T-helper 17 cell (primary cell): ENCODE data around the gene KMT2C. TPM values are rescaled to one million over a fixed set of nuclear protein-coding genes. Genes with fewer than 3 reads are reported as not detected.
A peak's percentile ranks its signal among the peaks of the same experiment; 100 is the strongest.
"Not testable (repeated sequence)": the region's sequence is repeated elsewhere in the genome, so short reads cannot be mapped to it uniquely, and the experiment has no call there.

Experiments
- ATAC-seq: fragments of 150-1000 bp; cut with Tn5 transposase; 2 replicates; pipeline ENCODE4 v1.10.0; 2021; ENCODE audit warnings: mild to moderate bottlenecking, moderate library complexity
- DNase-seq, 3 donors: peaks; one replicate each; pipeline versions ENCODE4 v3.0.0 to v3.0.0-alpha.2; 2020 to 2021
- H3K9me3 ChIP-seq: one replicate; pipeline ENCODE4 v1.7.0; 2013; ENCODE audit warnings: low read length, mild to moderate bottlenecking; ENCODE audit not compliant: control insufficient read depth, poor library complexity, severe bottlenecking
- H3K27ac Mint-ChIP-seq: one replicate; pipeline ENCODE4 v1.8.0; 2022; ENCODE audit warnings: mild to moderate bottlenecking, moderate library complexity, mixed read lengths
- H3K27me3 Mint-ChIP-seq: one replicate; pipeline ENCODE4 v1.8.0; 2022; ENCODE audit warnings: mixed read lengths
- H3K36me3 Mint-ChIP-seq: one replicate; pipeline ENCODE4 v1.8.0; 2022; ENCODE audit warnings: low read depth, mixed read lengths
- H3K4me1 Mint-ChIP-seq: one replicate; pipeline ENCODE4 v1.8.0; 2022; ENCODE audit warnings: mild to moderate bottlenecking, mixed read lengths
- H3K4me3 Mint-ChIP-seq: one replicate; pipeline ENCODE4 v1.8.0; 2022; ENCODE audit warnings: mild to moderate bottlenecking, moderate library complexity, mixed read lengths
- total RNA-seq, 4 donors: library from RNA in 2 of 4; stranded (reverse) in 2 of 4; gene quantifications; one replicate each; pipeline ENCODE4 v1.2.3 and lab custom pipeline; 2022 to 2026

KMT2C gene
- total RNA-seq, 2 donors from 2014 or later, result 151 to 154 TPM

DNA sequence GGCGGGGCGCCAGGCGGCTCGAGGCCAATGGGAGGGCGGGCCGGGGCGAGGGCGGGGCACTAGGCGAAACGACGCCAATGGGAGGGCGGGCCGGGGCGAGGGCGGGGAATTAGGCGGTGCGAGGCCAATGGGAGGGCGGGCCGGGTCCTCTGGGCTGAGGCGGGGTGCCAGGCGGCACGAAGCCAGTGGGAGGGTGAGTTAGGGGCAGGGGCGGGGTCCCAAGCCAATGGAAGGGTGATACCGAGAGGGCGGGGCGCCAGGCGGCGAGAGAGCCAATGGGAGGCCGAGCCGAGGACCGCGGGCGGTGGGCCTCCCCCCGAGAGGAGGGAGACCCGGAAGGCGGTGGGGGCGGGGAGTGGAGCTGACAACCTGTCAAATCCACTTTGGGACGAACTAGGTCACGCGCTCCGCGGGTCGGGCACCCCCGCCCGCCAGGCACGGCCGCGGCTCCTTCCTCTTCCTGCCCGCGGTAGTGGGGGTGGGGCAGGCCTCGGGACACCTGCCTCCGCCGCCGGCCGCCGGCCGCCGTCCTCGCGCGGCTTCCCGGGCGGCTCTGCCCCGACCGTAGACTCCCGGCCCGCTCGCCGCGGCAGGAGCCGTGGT is 28.0 kb upstream of the KMT2C start:
- Mint-ChIP-seq H3K36me3 (no peaks in the 10 kb centered on the region), H3K4me3 (peak overlapping the region; percentile 91), H3K4me1 (peaks cover 8% of the 10 kb centered on the region), H3K27me3 (no peaks in the 10 kb centered on the region), H3K27ac (peak overlapping the region; percentile 84)
- DNase-seq (peak; percentile 100), ATAC-seq (peak; percentile 92)
- H3K9me3 ChIP-seq, result no peaks in the 10 kb centered on the region

DNA sequence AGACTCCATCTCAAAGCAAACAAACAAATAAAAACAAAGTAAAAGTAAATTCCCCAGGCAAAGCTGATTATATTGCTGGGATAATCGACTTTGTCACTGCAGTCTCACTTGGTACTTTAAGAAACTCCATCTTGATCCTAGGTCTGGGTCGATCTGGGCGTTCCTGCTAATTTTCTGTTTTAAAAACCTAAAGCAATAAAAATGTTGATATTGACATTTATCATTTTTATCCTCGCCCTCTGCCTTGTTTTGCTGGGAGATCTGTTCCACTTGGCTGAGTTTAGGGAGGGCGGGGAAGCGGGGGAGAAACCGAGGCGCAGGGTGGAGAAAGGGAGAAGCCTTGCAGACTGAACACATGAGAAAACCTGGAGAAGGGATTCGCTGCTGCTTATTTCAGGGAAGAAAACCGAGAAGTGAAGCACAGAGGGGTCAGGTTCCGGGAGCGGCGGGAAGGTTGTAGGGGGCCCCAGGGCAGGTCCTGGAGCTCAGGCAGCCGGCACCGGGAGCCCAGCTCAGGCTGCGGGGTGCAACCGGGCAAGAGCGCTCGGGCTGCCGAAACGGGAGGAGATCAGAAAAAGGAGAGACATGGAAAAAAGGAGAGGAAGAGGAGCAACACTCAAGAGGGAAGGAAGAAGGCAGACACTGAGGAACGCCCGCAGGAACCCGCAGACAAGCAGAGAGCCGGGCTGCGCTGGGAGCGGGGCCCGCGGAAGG is 27.3 kb upstream of the KMT2C start:
- Mint-ChIP-seq H3K27ac (peak overlapping the region; percentile 84), H3K4me1 (peaks cover 8% of the 10 kb centered on the region), H3K36me3 (no peaks in the 10 kb centered on the region), H3K4me3 (peak overlapping the region; percentile 91), H3K27me3 (no peaks in the 10 kb centered on the region)
- no peak for DNase-seq
- ATAC-seq, result no peak
- no peaks in the 10 kb centered on the region for H3K9me3 ChIP-seq

- H3K9me3 ChIP-seq, result no peaks in the 10 kb centered on the region
- no peak overlapping the region for H3K27ac Mint-ChIP-seq
- peaks cover 5% of the 10 kb centered on the region for H3K4me1 Mint-ChIP-seq
- DNase-seq, result no peak
- H3K27me3 Mint-ChIP-seq, result no peaks in the 10 kb centered on the region
- H3K4me3 Mint-ChIP-seq, result no peak overlapping the region
- ATAC-seq, result no peak
- no peaks in the 10 kb centered on the region for H3K36me3 Mint-ChIP-seq
Observed at GRCh38 chr7:152459724-152460251, 24.0 kb upstream of the KMT2C start.

GRCh38 chr7:152451356-152451755 is 15.6 kb upstream of the KMT2C start:
- H3K36me3 Mint-ChIP-seq, result no peaks in the 10 kb centered on the region
- no peaks in the 10 kb centered on the region for H3K9me3 ChIP-seq
- H3K27me3 Mint-ChIP-seq, result no peaks in the 10 kb centered on the region
- H3K4me3 Mint-ChIP-seq, result no peak overlapping the region
- DNase-seq (no peak), ATAC-seq (no peak)
- no peak overlapping the region for H3K27ac Mint-ChIP-seq
- H3K4me1 Mint-ChIP-seq, result no peaks in the 10 kb centered on the region

DNA sequence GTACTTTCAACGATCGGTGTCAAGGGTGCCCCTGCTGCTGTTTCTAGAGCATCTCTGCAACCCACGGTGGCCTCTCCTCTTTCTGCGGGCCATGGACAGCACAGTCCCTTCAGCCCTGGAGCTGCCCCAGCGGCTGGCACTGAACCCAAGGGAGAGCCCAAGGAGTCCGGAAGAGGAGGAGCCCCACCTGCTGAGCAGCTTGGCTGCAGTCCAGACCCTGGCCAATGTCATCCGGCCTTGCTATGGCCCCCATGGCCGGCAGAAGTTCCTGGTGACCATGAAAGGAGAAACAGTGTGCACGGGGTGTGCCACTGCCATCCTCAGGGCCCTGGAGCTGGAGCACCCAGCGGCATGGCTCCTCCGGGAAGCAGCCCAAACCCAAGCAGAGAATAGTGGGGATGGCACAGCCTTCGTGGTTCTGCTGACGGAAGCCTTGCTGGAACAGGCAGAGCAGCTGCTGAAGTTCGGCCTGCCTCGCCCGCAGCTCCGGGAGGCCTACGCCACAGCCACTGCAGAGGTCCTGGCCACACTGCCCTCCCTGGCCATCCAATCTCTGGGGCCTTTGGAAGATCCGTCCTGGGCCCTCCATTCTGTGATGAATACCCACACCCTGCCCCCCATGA is 9.7 kb upstream of the KMT2C start:
- not testable (repeated sequence) for DNase-seq, H3K27ac Mint-ChIP-seq, ATAC-seq

DNA sequence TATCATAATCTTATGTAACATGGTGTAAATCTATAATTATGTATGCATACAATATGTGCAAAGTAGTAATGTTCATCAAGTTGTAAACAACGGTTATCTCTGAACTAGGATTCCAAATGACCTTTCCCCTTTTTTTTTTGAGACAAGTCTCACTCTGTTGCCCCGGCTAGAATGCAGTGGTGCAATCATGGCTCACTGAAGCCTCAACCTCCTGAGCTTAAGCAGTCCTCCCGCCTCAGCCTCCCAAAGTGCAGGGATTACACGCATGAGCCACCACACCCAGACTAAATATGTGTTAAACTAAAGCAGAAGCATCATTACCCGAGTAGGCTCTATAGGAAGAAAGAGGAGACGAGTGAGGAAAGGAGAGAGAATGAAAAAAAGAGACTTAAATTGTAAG is 7.8 kb upstream of the KMT2C start:
- Mint-ChIP-seq H3K27me3 (no peaks in the 10 kb centered on the region), H3K4me1 (peaks cover 3% of the 10 kb centered on the region), H3K36me3 (no peaks in the 10 kb centered on the region), H3K27ac (no peak overlapping the region), H3K4me3 (no peak overlapping the region)
- no peaks in the 10 kb centered on the region for H3K9me3 ChIP-seq
- ATAC-seq (no peak), DNase-seq (no peak)

More for the DNA sequence above, 9.7 kb upstream of the KMT2C start:
- H3K9me3 ChIP-seq, H3K4me3 Mint-ChIP-seq, H3K4me1 Mint-ChIP-seq, H3K36me3 Mint-ChIP-seq, H3K27me3 Mint-ChIP-seq: not testable (repeated sequence)

GRCh38 chr7:152442330-152442835 is 6.6 kb upstream of the KMT2C start:
- Mint-ChIP-seq H3K4me1 (peaks cover 4% of the 10 kb centered on the region), H3K27me3 (no peaks in the 10 kb centered on the region), H3K27ac (no peak overlapping the region), H3K36me3 (no peaks in the 10 kb centered on the region), H3K4me3 (no peak overlapping the region)
- DNase-seq (no peak), ATAC-seq (no peak)
- no peaks in the 10 kb centered on the region for H3K9me3 ChIP-seq

DNA sequence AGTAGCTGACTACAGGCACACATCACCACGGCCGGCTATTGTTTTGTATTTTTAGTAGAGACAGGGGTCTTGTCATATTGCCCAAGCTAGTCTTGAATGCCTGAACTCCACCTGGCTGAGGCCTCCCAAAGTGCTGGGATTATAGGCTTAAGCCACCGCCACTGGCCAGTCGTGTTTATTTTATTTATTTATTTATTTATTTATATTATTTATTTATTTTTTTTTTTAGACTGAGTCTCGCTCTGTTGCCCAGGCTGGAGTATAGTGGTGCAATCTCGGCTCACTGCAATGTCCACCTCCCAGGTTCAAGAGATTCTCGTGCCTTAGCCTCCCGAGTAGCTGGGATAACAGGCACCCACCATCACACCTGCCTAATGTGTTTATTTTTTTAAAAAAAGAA is 6.0 kb upstream of the KMT2C start:
- DNase-seq, H3K4me3 Mint-ChIP-seq, H3K4me1 Mint-ChIP-seq, H3K36me3 Mint-ChIP-seq, ATAC-seq, H3K27ac Mint-ChIP-seq, H3K27me3 Mint-ChIP-seq, H3K9me3 ChIP-seq: not testable (repeated sequence)

DNA sequence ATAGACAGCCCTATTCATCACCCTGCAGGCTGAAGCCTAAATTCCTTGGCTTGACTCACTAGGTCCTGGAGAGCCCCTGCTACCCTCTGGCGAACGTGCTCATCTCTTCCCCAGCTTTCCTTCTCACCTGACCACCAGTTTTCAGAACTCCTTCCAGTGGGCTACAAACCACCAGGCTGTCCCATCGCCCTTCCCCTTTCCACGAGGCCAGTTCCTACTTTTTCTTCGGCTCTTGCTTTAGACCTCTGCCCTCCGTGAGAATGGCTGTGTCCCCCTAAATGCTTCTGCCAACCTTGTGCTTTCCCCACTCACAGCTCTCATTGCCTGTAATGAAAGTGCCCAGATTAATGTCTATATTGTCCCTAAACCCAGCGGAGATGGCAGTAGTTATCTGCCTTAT is 5.4 kb upstream of the KMT2C start:
- H3K4me3 Mint-ChIP-seq, ATAC-seq, H3K27ac Mint-ChIP-seq, H3K4me1 Mint-ChIP-seq, H3K27me3 Mint-ChIP-seq, DNase-seq, H3K9me3 ChIP-seq, H3K36me3 Mint-ChIP-seq: not testable (repeated sequence)

DNA sequence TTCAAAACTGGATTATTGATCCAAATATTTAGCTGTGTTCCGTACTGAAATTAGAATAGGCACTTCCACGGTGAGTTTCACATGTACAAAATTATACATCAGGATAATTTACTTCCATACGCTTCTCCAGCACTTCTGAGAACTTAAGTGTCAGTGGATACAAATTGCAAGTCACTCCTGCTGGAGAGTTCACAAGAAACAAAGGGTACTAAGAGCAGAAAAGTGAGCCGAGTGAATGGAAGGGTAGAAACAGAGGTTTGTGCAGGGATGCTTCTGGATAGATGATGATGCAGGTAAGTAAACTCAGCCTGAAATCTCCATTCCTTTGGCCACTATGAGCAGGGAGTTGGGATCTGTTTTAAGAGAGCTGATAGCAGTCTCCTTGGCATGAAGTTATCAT is 2.2 kb upstream of the KMT2C start:
- not testable (repeated sequence) for H3K9me3 ChIP-seq, DNase-seq, H3K4me3 Mint-ChIP-seq, H3K36me3 Mint-ChIP-seq, ATAC-seq, H3K27me3 Mint-ChIP-seq
- peak overlapping the region; percentile 79 for H3K27ac Mint-ChIP-seq
- H3K4me1 Mint-ChIP-seq, result peaks cover 23% of the 10 kb centered on the region

DNA sequence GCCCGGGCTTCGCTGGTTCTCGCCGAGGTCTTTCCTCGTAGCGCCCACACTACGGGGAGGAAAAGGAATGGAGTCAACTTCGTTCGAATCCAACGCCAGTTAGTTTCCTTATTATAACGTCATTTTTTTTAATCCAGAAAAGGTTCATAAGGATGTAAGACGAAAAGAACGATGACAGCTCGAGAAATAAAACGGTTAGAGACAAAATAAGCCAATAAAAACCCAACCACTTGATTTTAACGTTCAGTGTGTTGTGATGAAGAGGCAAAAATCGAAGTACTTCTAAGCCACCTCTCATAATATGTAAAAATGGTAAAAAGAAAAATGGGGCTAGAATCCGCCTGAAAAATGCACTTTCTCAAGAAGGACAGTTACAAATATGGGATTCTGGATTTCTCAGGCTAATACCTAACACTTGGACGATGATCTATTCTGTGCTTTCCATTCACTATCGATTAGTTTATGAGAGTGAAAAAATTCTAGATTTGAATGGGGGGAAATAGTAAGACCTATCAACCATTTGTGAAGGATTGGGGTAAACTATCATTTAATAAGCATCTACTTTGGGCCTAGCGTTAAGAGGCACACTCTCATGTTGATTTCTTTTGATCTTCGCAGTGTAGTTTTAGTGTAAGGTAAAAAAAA is 1.2 kb upstream of the KMT2C start:
- DNase-seq, H3K36me3 Mint-ChIP-seq, H3K9me3 ChIP-seq, H3K27me3 Mint-ChIP-seq: not testable (repeated sequence)
- Mint-ChIP-seq H3K4me3 (peak overlapping the region; percentile 77), H3K27ac (peak overlapping the region; percentile 79), H3K4me1 (peaks cover 23% of the 10 kb centered on the region)
- ATAC-seq, result peak; percentile 18

GRCh38 chr7:152436111-152436930 is 518 bp upstream of the KMT2C start:
- H3K9me3 ChIP-seq, result no peaks in the 10 kb centered on the region
- peak; percentile 77 for ATAC-seq
- DNase-seq, result peak; percentile 83 to 94 (median 92)
- H3K27me3 Mint-ChIP-seq, result no peaks in the 10 kb centered on the region
- H3K4me1 Mint-ChIP-seq, result peaks cover 22% of the 10 kb centered on the region
- peak overlapping the region; percentile 79 for H3K27ac Mint-ChIP-seq
- no peaks in the 10 kb centered on the region for H3K36me3 Mint-ChIP-seq
- peak overlapping the region; percentile 77 for H3K4me3 Mint-ChIP-seq
